HepG2 (cell line): ENCODE measurements around the gene COA3. TPM values are rescaled to one million over a fixed set of nuclear protein-coding genes. Genes with fewer than 3 reads are reported as not detected.

ENCODE experiments used
- ARID5B ChIP-seq: IDR thresholded peaks from 2 replicates; pipeline ENCODE4 v1.4.0; 2020; ENCODE audit warnings: mild to moderate bottlenecking, missing genetic modification reagents
- GATAD2A ChIP-seq: IDR thresholded peaks from 2 replicates; pipeline ENCODE4 v1.6.1; 2016
- NCOR1 ChIP-seq: fragments of 200-600 bp; sonication (generic); IDR thresholded peaks from 2 replicates; pipeline ENCODE4 v1.7.0; 2017; ENCODE audit warnings: antibody characterized with exemption, low read length, borderline replicate concordance
- RERE ChIP-seq: IDR thresholded peaks from 2 replicates; pipeline ENCODE4 v1.6.1; 2016; ENCODE audit warnings: low read depth, missing genetic modification reagents, missing compliant biosample characterization
- SALL1 ChIP-seq: sonication (generic); formaldehyde crosslinking; IDR thresholded peaks from 2 replicates; pipeline ENCODE4 v1.8.0; 2022; ENCODE audit warnings: mild to moderate bottlenecking, missing genetic modification reagents
- SOX13 ChIP-seq, 3 experiments: fragments of 450-650 bp in 1 of 3; sonication (generic) in 1 of 3; formaldehyde crosslinking in 1 of 3; IDR thresholded peaks in 2 of 3; conservative IDR thresholded peaks in 1 of 3; 2 replicates each; pipeline versions ENCODE4 v1.5.0 to v1.6.1; 2016 to 2020; ENCODE audit warnings: antibody characterized with exemption in 1 of 3, mild to moderate bottlenecking in 1 of 3, missing compliant biosample characterization in 1 of 3, missing genetic modification reagents in 1 of 3, moderate library complexity in 1 of 3
- TCF7 ChIP-seq: sonication (generic); IDR thresholded peaks from 2 replicates; pipeline ENCODE4 v1.6.1; 2016; ENCODE audit warnings: antibody characterized with exemption, low read depth
- TEF ChIP-seq: sonication (generic); formaldehyde crosslinking; IDR thresholded peaks from 2 replicates; pipeline ENCODE4 v1.5.0; 2020; ENCODE audit warnings: missing genetic modification reagents
- USF2 ChIP-seq, 2 experiments: sonication (generic) in 1 of 2; formaldehyde crosslinking in 1 of 2; IDR thresholded peaks; 2 replicates each; pipeline versions ENCODE4 v1.5.1 to v1.6.1; 2011 to 2020; ENCODE audit warnings: borderline replicate concordance in 1 of 2, low read depth in 1 of 2, low read length in 1 of 2, mild to moderate bottlenecking in 1 of 2, missing genetic modification reagents in 1 of 2, moderate library complexity in 1 of 2
- ZSCAN20 ChIP-seq: sonication (generic); formaldehyde crosslinking; IDR thresholded peaks from 2 replicates; pipeline ENCODE4 v1.4.0; 2020; ENCODE audit warnings: missing genetic modification reagents, mild to moderate bottlenecking, borderline replicate concordance
- polyA plus RNA-seq, 8 experiments: library from polyadenylated mRNA; depleted of rRNA in 3 of 8; stranded (reverse) in 7 of 8; unstranded in 1 of 8; fragments of >200 nt; fragmentation: Illumina TruSeq in 4 of 8; extraction: Trizol in 4 of 8; gene quantifications; 2 replicates each; pipeline versions ENCODE4 v1.2.1 to v1.2.3, GENCODE V29; 2011 to 2016; ENCODE audit warnings: low read depth in 4 of 8, missing spikeins in 1 of 8, mixed read lengths in 1 of 8; ENCODE audit not compliant: insufficient read depth in 1 of 8
- total RNA-seq, 5 experiments: library from RNA; depleted of rRNA; stranded (reverse); fragments of >200 nt; fragmentation: Illumina TruSeq; extraction: Trizol; gene quantifications; 2 replicates each; pipeline ENCODE4 v1.2.3, GENCODE V29; 2016; ENCODE audit warnings: low read depth in 1 of 5
- TF ChIP-seq, protein P1 (sequence below): sonication (generic); formaldehyde crosslinking; IDR thresholded peaks from 2 replicates; pipeline ENCODE4 v1.9.0; 2021; ENCODE audit warnings: missing genetic modification reagents, mild to moderate bottlenecking, borderline replicate concordance
- TF ChIP-seq, protein P2 (sequence below): sonication (generic); formaldehyde crosslinking; IDR thresholded peaks from 2 replicates; pipeline ENCODE4 v1.4.0; 2020; ENCODE audit warnings: missing genetic modification reagents

COA3 gene
- total and polyA plus RNA-seq, 2 of the 13 experiments (the other 11 are each of a cell fraction or from before 2014, with no cell fraction given), result 133 to 202 TPM

GRCh38 chr17:42804918-42805367, 6.4 kb upstream of the COA3 start (continued):
- TF ChIP-seq, protein P1, sequence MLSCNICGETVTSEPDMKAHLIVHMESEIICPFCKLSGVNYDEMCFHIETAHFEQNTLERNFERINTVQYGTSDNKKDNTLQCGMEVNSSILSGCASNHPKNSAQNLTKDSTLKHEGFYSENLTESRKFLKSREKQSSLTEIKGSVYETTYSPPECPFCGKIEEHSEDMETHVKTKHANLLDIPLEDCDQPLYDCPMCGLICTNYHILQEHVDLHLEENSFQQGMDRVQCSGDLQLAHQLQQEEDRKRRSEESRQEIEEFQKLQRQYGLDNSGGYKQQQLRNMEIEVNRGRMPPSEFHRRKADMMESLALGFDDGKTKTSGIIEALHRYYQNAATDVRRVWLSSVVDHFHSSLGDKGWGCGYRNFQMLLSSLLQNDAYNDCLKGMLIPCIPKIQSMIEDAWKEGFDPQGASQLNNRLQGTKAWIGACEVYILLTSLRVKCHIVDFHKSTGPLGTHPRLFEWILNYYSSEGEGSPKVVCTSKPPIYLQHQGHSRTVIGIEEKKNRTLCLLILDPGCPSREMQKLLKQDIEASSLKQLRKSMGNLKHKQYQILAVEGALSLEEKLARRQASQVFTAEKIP (CRISPR knock-in tag), result no peak
- TF ChIP-seq USF2 (IDR thresholded peaks at IDR 0.05; ENCODE audit: low read depth, low read length) (no peak), USF2 (CRISPR knock-in tag; IDR thresholded peaks at IDR 0.05; ENCODE audit: borderline replicate concordance) (no peak), ZSCAN20 (CRISPR knock-in tag) (no peak), TEF (peak; percentile 43; the same call in 1 of the 2 replicates), NCOR1 (peak; percentile 67; the same call in 1 of the 2 replicates), ARID5B (CRISPR knock-in tag) (0 out of 2 replicates have a peak, but pooled peaks have one; percentile 60), SALL1 (CRISPR knock-in tag) (peak; percentile 19; the same call in 1 of the 2 replicates), RERE (CRISPR knock-in tag) (no peak), TCF7 (no peak), SOX13 (IDR thresholded peaks at IDR 0.05) (no peak), SOX13 (CRISPR knock-in tag; conservative IDR thresholded peaks at IDR 0.05 in 1 of 2, IDR thresholded peaks at IDR 0.05 in 1 of 2) (peak in 1 of 2 experiments; percentile 22; a peak in 1 of 4 replicates), GATAD2A (peak; percentile 29; the same call in 1 of the 2 replicates)
- TF ChIP-seq, protein P2, sequence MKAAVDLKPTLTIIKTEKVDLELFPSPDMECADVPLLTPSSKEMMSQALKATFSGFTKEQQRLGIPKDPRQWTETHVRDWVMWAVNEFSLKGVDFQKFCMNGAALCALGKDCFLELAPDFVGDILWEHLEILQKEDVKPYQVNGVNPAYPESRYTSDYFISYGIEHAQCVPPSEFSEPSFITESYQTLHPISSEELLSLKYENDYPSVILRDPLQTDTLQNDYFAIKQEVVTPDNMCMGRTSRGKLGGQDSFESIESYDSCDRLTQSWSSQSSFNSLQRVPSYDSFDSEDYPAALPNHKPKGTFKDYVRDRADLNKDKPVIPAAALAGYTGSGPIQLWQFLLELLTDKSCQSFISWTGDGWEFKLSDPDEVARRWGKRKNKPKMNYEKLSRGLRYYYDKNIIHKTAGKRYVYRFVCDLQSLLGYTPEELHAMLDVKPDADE, result no peak
